Caki2 (cell line): ENCODE data around the gene PNLIPRP2. TPM values are rescaled to one million over a fixed set of nuclear protein-coding genes. Genes with fewer than 3 reads are reported as not detected.

Experiments used
- DNase-seq: peaks from one replicate; pipeline ENCODE4 v3.0.0-alpha.2; 2015; ENCODE audit warnings: low read depth
- in situ Hi-C: cut with HindIII; loops from 2 replicates; pipeline ENCODE4 v1.10.0; 2016; ENCODE audit warnings: low sequenced_read_pairs, low pct_unique_long_range_greater_than_20kb, mixed read lengths
- total RNA-seq: library from RNA; depleted of rRNA; stranded (reverse); fragments of >200 nt; shearing (Covaris generic); gene quantifications from 2 replicates; pipeline ENCODE4 v1.2.3, GENCODE V29; 2014; ENCODE audit warnings: low replicate concordance

Gene PNLIPRP2
- total RNA-seq, 1 experiment from 2014 or later = not detected

GRCh38 chr10:116669832-116670644 is 49.3 kb downstream of the PNLIPRP2 start:
- DNase-seq = peak; percentile 36
- in situ Hi-C loops = no loop called here

- DNase-seq = no peak
- in situ Hi-C loops = no loop called here
Observed at GRCh38 chr10:116670706-116671105, 50.0 kb downstream of the PNLIPRP2 start.

- no peak for DNase-seq
- in situ Hi-C loops = no loop called here
Observed at GRCh38 chr10:116671274-116671926, 50.6 kb downstream of the PNLIPRP2 start.

- no peak for DNase-seq
- in situ Hi-C loops = no loop called here
Observed at GRCh38 chr10:116672891-116673290, 52.1 kb downstream of the PNLIPRP2 start.

- DNase-seq = no peak
- in situ Hi-C loops = no loop called here
Observed at GRCh38 chr10:116673866-116674265, 53.1 kb downstream of the PNLIPRP2 start.

GRCh38 chr10:116674901-116675423 is 54.2 kb downstream of the PNLIPRP2 start:
- no peak for DNase-seq
- in situ Hi-C loops = no loop called here

- in situ Hi-C loops = no loop called here
- no peak for DNase-seq
Observed at GRCh38 chr10:116676118-116676517, 55.4 kb downstream of the PNLIPRP2 start.

GRCh38 chr10:116676633-116677032 is 55.9 kb downstream of the PNLIPRP2 start:
- in situ Hi-C loops = no loop called here
- no peak for DNase-seq

GRCh38 chr10:116679351-116679750 is 58.6 kb downstream of the PNLIPRP2 start:
- DNase-seq = no peak
- in situ Hi-C loops = no loop called here

GRCh38 chr10:116683166-116683565 is 62.4 kb downstream of the PNLIPRP2 start:
- in situ Hi-C loops = no loop called here
- DNase-seq = peak; percentile 93

GRCh38 chr10:116683821-116684220 is 63.1 kb downstream of the PNLIPRP2 start:
- DNase-seq = no peak
- in situ Hi-C loops = no loop called here

- no peak for DNase-seq
- in situ Hi-C loops = no loop called here
Observed at GRCh38 chr10:116684781-116685180, 64.0 kb downstream of the PNLIPRP2 start.

- in situ Hi-C loops = no loop called here
- DNase-seq = no peak
Observed at GRCh38 chr10:116685807-116686206, 65.1 kb downstream of the PNLIPRP2 start.

GRCh38 chr10:116686632-116687031 is 65.9 kb downstream of the PNLIPRP2 start:
- DNase-seq = no peak
- in situ Hi-C loops = no loop called here

GRCh38 chr10:116687633-116688032 is 66.9 kb downstream of the PNLIPRP2 start:
- DNase-seq = no peak
- in situ Hi-C loops = no loop called here

GRCh38 chr10:116688241-116688711 is 67.5 kb downstream of the PNLIPRP2 start:
- in situ Hi-C loops = no loop called here
- DNase-seq = no peak

GRCh38 chr10:116688741-116689495 is 68.2 kb downstream of the PNLIPRP2 start:
- DNase-seq = no peak
- in situ Hi-C loops = no loop called here

- DNase-seq = no peak
- in situ Hi-C loops = no loop called here
Observed at GRCh38 chr10:116689744-116690143, 69.0 kb downstream of the PNLIPRP2 start.
